HCT116 (cell line): ENCODE results near the gene CDC42EP2. TPM values are rescaled to one million over a fixed set of nuclear protein-coding genes. Genes with fewer than 3 reads are reported as not detected.

ENCODE experiments used
- ATAC-seq: fragments of 200-7000 bp; cut with Tn5 transposase; 2 replicates; pipeline ENCODE4 v1.9.1; 2020; ENCODE audit warnings: mild to moderate bottlenecking, moderate library complexity
- BruUV-seq: library from RNA; stranded (reverse); fragments of 400-500 nt; replicated peaks from 2 replicates; lab custom pipeline; 2021; lab: Mats Ljungman, UMichigan
- CTCF ChIA-PET: fragments of 300-600 bp; sonication (Branson Sonifier 250); formaldehyde crosslinking; loops from one replicate; lab custom pipeline; 2021; ENCODE audit warnings: antibody characterized with exemption; lab: Charles Lee
- POLR2A ChIA-PET: fragments of 300-600, 350-600 bp; sonication (Branson Sonifier 250); formaldehyde crosslinking; loops from one replicate; lab custom pipeline; 2021; ENCODE audit warnings: antibody characterized with exemption; lab: Charles Lee
- RAD21 ChIA-PET, 2 experiments: fragments of 300-600 bp; sonication (Branson Sonifier 250); formaldehyde crosslinking; loops; one replicate each; lab custom pipeline; 2023; ENCODE audit warnings: low total read pairs in 2 of 2; ENCODE audit not compliant: uncharacterized antibody in 2 of 2, unreplicated experiment in 2 of 2, low non-redundant PET in 1 of 2; lab: Charles Lee
- DNase-seq: peaks from one replicate; pipeline ENCODE4 v3.0.0-alpha.2; 2010; ENCODE audit warnings: low read depth, low spot score
- H2AFZ ChIP-seq: fragments of 200-600 bp; shearing (Covaris generic), sonication (generic); 2 replicates; pipeline ENCODE4 v1.6.1; 2017; ENCODE audit warnings: low read depth, mixed run types, mixed read lengths, antibody characterized with exemption, low read length; ENCODE audit not compliant: poor library complexity, severe bottlenecking
- H3K27ac ChIP-seq: 2 replicates; pipeline ENCODE4 v1.5.1; 2012; ENCODE audit warnings: low read depth, low read length
- H3K27me3 ChIP-seq: fragments of 200-600 bp; sonication (generic); 2 replicates; pipeline ENCODE4 v1.6.1; 2016; ENCODE audit warnings: mixed run types, low read length, mixed read lengths; ENCODE audit not compliant: insufficient read depth
- H3K36me3 ChIP-seq, 2 experiments: fragments of 200-500 bp in 1 of 2; fragments of 200-600 bp in 1 of 2; sonication (Bioruptor generic) in 1 of 2; sonication (generic) in 1 of 2; 2 replicates each; pipeline versions ENCODE4 v1.5.1 to v1.6.1; 2014 to 2016; ENCODE audit warnings: low read length in 2 of 2, inconsistent platforms in 1 of 2, mixed read lengths in 1 of 2, mixed run types in 1 of 2; ENCODE audit not compliant: insufficient read depth in 2 of 2, control insufficient read depth in 1 of 2
- H3K4me1 ChIP-seq, 2 experiments: fragments of 200-600 bp in 1 of 2; sonication (generic) in 1 of 2; 2 replicates each; pipeline versions ENCODE4 v1.5.1 to v1.6.1; 2012 to 2017; ENCODE audit warnings: low read length in 2 of 2, inconsistent platforms in 1 of 2, mild to moderate bottlenecking in 1 of 2, mixed read lengths in 1 of 2, mixed run types in 1 of 2, moderate library complexity in 1 of 2; ENCODE audit not compliant: insufficient read depth in 2 of 2, control insufficient read depth in 1 of 2
- H3K4me2 ChIP-seq: fragments of 200-600 bp; sonication (generic); 2 replicates; pipeline ENCODE4 v1.6.1; 2017; ENCODE audit warnings: mixed run types, low read length, mixed read lengths
- H3K4me3 ChIP-seq, 2 experiments: fragments of 200-600 bp in 1 of 2; sonication (generic) in 1 of 2; replicated peaks in 1 of 2; 2 replicates each; pipeline ENCODE4 v1.5.1; 2011 to 2016; ENCODE audit warnings: low read length in 2 of 2, control low read depth in 1 of 2, low read depth in 1 of 2, mild to moderate bottlenecking in 1 of 2, mixed read lengths in 1 of 2, mixed run types in 1 of 2
- H3K79me2 ChIP-seq: fragments of 200-600 bp; sonication (generic); 2 replicates; pipeline ENCODE4 v1.6.1; 2017; ENCODE audit warnings: mild to moderate bottlenecking, mixed run types, low read length, moderate library complexity, mixed read lengths; ENCODE audit not compliant: insufficient read depth
- H3K9ac ChIP-seq: fragments of 200-600 bp; sonication (generic); 2 replicates; pipeline ENCODE4 v1.6.1; 2016; ENCODE audit warnings: low read length, mixed read lengths
- H3K9me2 ChIP-seq: fragments of 200-600 bp; sonication (generic), shearing (Covaris generic); 2 replicates; pipeline ENCODE4 v1.6.1; 2017; ENCODE audit warnings: mixed run types, mild to moderate bottlenecking, moderate library complexity; ENCODE audit not compliant: insufficient read depth
- H3K9me3 ChIP-seq, 2 experiments: fragments of 200-500 bp in 1 of 2; fragments of 200-600 bp in 1 of 2; sonication (Bioruptor generic) in 1 of 2; sonication (generic) in 1 of 2; 2 replicates each; pipeline ENCODE4 v1.6.1; 2014 to 2017; ENCODE audit warnings: low read length in 2 of 2, mixed read lengths in 2 of 2, inconsistent platforms in 1 of 2, low read depth in 1 of 2, mild to moderate bottlenecking in 1 of 2, mixed run types in 1 of 2, moderate library complexity in 1 of 2; ENCODE audit not compliant: control insufficient read depth in 1 of 2, insufficient read depth in 1 of 2
- H4K20me1 ChIP-seq: fragments of 200-600 bp; sonication (generic), shearing (Covaris generic); 2 replicates; pipeline ENCODE4 v1.6.1; 2017; ENCODE audit warnings: mixed run types, mild to moderate bottlenecking, moderate library complexity; ENCODE audit not compliant: insufficient read depth
- ATF3 ChIP-seq: IDR thresholded peaks from 2 replicates; pipeline ENCODE4 v1.6.1; 2012
- CBX3 ChIP-seq: IDR thresholded peaks from 2 replicates; pipeline ENCODE4 v1.6.1; 2012; ENCODE audit warnings: low read depth
- CEBPB ChIP-seq: IDR thresholded peaks from 2 replicates; pipeline ENCODE4 v1.6.1; 2012; ENCODE audit warnings: low read depth
- CTCF ChIP-seq, 3 experiments: fragments of 200-600 bp in 1 of 3; sonication (generic) in 1 of 3; IDR thresholded peaks in 2 of 3; conservative IDR thresholded peaks in 1 of 3; 2 replicates each; pipeline ENCODE4 v1.5.1; 2012 to 2017; ENCODE audit warnings: low read depth in 2 of 3, low read length in 2 of 3, antibody characterized with exemption in 1 of 3, borderline replicate concordance in 1 of 3, control low read depth in 1 of 3, mild to moderate bottlenecking in 1 of 3, mixed read lengths in 1 of 3, mixed run types in 1 of 3, moderate library complexity in 1 of 3; ENCODE audit not compliant: insufficient read depth in 1 of 3
- EGR1 ChIP-seq: IDR thresholded peaks from 2 replicates; pipeline ENCODE4 v1.6.1; 2012; ENCODE audit warnings: low read depth
- EZH2 ChIP-seq: fragments of 200-600 bp; sonication (generic); IDR thresholded peaks from 2 replicates; pipeline ENCODE4 v1.6.1; 2017; ENCODE audit warnings: antibody characterized with exemption, mixed run types
- EZH2phosphoT487 ChIP-seq: fragments of 200-600 bp; IDR thresholded peaks from 2 replicates; pipeline ENCODE4 v1.6.1; 2018; ENCODE audit warnings: antibody characterized with exemption, borderline replicate concordance
- FOSL1 ChIP-seq: IDR thresholded peaks from 2 replicates; pipeline ENCODE4 v1.6.1; 2012; ENCODE audit warnings: low read depth
- JUND ChIP-seq: IDR thresholded peaks from 2 replicates; pipeline ENCODE4 v1.6.1; 2012
- POLR2A ChIP-seq: IDR thresholded peaks from 2 replicates; pipeline ENCODE4 v1.7.0; 2011; ENCODE audit warnings: borderline replicate concordance; ENCODE audit not compliant: insufficient read depth, insufficient read length; ENCODE audit errors: extremely low read depth
- POLR2AphosphoS5 ChIP-seq: IDR thresholded peaks from 2 replicates; pipeline ENCODE4 v1.6.1; 2011; ENCODE audit warnings: mild to moderate bottlenecking, low read depth, low read length, moderate library complexity
- RAD21 ChIP-seq: IDR thresholded peaks from 2 replicates; pipeline ENCODE4 v1.6.1; 2012; ENCODE audit warnings: low read depth, mild to moderate bottlenecking
- SIN3A ChIP-seq: IDR thresholded peaks from 2 replicates; pipeline ENCODE4 v1.6.1; 2012; ENCODE audit warnings: low read depth
- SP1 ChIP-seq: IDR thresholded peaks from 2 replicates; pipeline ENCODE4 v1.6.1; 2012; ENCODE audit warnings: low read depth
- TCF7L2 ChIP-seq: IDR thresholded peaks from 2 replicates; pipeline ENCODE4 v1.7.0; 2011; ENCODE audit warnings: borderline replicate concordance, inconsistent platforms; ENCODE audit not compliant: insufficient read depth, insufficient read length; ENCODE audit errors: extremely low read depth
- YY1 ChIP-seq: IDR thresholded peaks from 2 replicates; pipeline ENCODE4 v1.6.1; 2011; ENCODE audit warnings: low read length, low read depth, moderate library complexity, mild to moderate bottlenecking; ENCODE audit not compliant: insufficient replicate concordance; ENCODE audit errors: extremely low read depth
- ZFX ChIP-seq: fragments of 450-650 bp; IDR thresholded peaks from 2 replicates; pipeline ENCODE4 v1.6.1; 2017
- intact Hi-C: fragments of 100-400 bp; cut with micrococcal nuclease; formaldehyde crosslinking; loops from 2 replicates; pipeline ENCODE4 v1.10.0; 2022
- total RNA-seq: library from RNA; stranded (reverse); gene quantifications from one replicate; pipeline ENCODE4 v1.2.1, GENCODE V29; 2021; ENCODE audit not compliant: unreplicated experiment
- TF ChIP-seq, protein P1 (sequence below): IDR thresholded peaks from 2 replicates; pipeline ENCODE4 v1.6.1; 2012; ENCODE audit warnings: low read depth

The CDC42EP2 gene
- total RNA-seq, 1 experiment from 2014 or later = 15.4 TPM

GRCh38 chr11:65357856-65358356 lies 43.2 kb downstream of the CDC42EP2 start:
- Histone ChIP-seq H3K9ac (no peak overlapping the region), H2AFZ (no peak overlapping the region), H3K4me2 (no peak overlapping the region), H3K27me3 (no peaks in the 10 kb centered on the region), H3K9me3 (no peaks in the 10 kb centered on the region), H3K4me3 (no peak overlapping the region), H3K4me1 (peaks cover 3 to 20% of the 10 kb centered on the region in 2 experiments; a peak in 2 of 4 replicates), H3K27ac (no peak overlapping the region), H3K36me3 (no peaks in the 10 kb centered on the region), H3K9me2 (no peaks in the 10 kb centered on the region), H3K79me2 (no peaks in the 10 kb centered on the region), H4K20me1 (no peaks in the 10 kb centered on the region)
- CTCF ChIA-PET = no interaction called here
- RAD21 ChIA-PET = no interaction called here
- TF ChIP-seq SIN3A = no peak
- no peak for TF ChIP-seq ATF3
- TF ChIP-seq EZH2 = no peak
- no peak for TF ChIP-seq CEBPB
- TF ChIP-seq TCF7L2 = no peak
- TF ChIP-seq YY1 = no peak
- TF ChIP-seq, protein P1, sequence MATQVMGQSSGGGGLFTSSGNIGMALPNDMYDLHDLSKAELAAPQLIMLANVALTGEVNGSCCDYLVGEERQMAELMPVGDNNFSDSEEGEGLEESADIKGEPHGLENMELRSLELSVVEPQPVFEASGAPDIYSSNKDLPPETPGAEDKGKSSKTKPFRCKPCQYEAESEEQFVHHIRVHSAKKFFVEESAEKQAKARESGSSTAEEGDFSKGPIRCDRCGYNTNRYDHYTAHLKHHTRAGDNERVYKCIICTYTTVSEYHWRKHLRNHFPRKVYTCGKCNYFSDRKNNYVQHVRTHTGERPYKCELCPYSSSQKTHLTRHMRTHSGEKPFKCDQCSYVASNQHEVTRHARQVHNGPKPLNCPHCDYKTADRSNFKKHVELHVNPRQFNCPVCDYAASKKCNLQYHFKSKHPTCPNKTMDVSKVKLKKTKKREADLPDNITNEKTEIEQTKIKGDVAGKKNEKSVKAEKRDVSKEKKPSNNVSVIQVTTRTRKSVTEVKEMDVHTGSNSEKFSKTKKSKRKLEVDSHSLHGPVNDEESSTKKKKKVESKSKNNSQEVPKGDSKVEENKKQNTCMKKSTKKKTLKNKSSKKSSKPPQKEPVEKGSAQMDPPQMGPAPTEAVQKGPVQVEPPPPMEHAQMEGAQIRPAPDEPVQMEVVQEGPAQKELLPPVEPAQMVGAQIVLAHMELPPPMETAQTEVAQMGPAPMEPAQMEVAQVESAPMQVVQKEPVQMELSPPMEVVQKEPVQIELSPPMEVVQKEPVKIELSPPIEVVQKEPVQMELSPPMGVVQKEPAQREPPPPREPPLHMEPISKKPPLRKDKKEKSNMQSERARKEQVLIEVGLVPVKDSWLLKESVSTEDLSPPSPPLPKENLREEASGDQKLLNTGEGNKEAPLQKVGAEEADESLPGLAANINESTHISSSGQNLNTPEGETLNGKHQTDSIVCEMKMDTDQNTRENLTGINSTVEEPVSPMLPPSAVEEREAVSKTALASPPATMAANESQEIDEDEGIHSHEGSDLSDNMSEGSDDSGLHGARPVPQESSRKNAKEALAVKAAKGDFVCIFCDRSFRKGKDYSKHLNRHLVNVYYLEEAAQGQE = no peak
- no peak for TF ChIP-seq CBX3
- no peak for TF ChIP-seq POLR2A
- TF ChIP-seq JUND = no peak
- no peak for TF ChIP-seq FOSL1
- TF ChIP-seq SP1 = no peak
- no peak for TF ChIP-seq POLR2AphosphoS5
- no peak for TF ChIP-seq CTCF (IDR thresholded peaks at IDR 0.05 in 2 of 3, conservative IDR thresholded peaks at IDR 0.05 in 1 of 3; ENCODE audit: borderline replicate concordance in 1 of 3, insufficient read depth in 1 of 3, low read depth in 2 of 3, low read length in 2 of 3)
- no peak for TF ChIP-seq EGR1
- TF ChIP-seq EZH2phosphoT487 = no peak
- no peak for TF ChIP-seq RAD21
- no peak for TF ChIP-seq ZFX
- POLR2A ChIA-PET = no interaction called here
- ATAC-seq (no peak), DNase-seq (no peak)
- BruUV-seq = no TSS peak
- intact Hi-C loops = no loop called here
